Astrocyte of the cerebellum (primary cell): ENCODE measurements around the gene DCXR.
A peak's percentile ranks its signal among the peaks of the same experiment; 100 is the strongest.
"Not testable (repeated sequence)": the region's sequence is repeated elsewhere in the genome, so short reads cannot be mapped to it uniquely, and the experiment has no call there.

Experiments used
- DNase-seq: peaks from one replicate; pipeline ENCODE4 v3.0.0-alpha.2; 2011; ENCODE audit warnings: low read depth
- H3K4me3 ChIP-seq: 2 replicates; pipeline ENCODE4 v1.5.1; 2011; ENCODE audit warnings: mild to moderate bottlenecking, low read depth, low read length, moderate library complexity
- in situ Hi-C: cut with HindIII; loops from 2 replicates; pipeline ENCODE4 v1.10.0; 2017; ENCODE audit warnings: low sequenced_read_pairs
- TF ChIP-seq, protein P1 (sequence below): IDR thresholded peaks from 2 replicates; pipeline ENCODE4 v1.5.1; 2012; ENCODE audit warnings: low read length, low read depth, moderate library complexity, mild to moderate bottlenecking; ENCODE audit errors: missing control alignments

The DCXR gene

GRCh38 chr17:82039695-82040299 is 2.3 kb upstream of the DCXR start:
- TF ChIP-seq, protein P1, sequence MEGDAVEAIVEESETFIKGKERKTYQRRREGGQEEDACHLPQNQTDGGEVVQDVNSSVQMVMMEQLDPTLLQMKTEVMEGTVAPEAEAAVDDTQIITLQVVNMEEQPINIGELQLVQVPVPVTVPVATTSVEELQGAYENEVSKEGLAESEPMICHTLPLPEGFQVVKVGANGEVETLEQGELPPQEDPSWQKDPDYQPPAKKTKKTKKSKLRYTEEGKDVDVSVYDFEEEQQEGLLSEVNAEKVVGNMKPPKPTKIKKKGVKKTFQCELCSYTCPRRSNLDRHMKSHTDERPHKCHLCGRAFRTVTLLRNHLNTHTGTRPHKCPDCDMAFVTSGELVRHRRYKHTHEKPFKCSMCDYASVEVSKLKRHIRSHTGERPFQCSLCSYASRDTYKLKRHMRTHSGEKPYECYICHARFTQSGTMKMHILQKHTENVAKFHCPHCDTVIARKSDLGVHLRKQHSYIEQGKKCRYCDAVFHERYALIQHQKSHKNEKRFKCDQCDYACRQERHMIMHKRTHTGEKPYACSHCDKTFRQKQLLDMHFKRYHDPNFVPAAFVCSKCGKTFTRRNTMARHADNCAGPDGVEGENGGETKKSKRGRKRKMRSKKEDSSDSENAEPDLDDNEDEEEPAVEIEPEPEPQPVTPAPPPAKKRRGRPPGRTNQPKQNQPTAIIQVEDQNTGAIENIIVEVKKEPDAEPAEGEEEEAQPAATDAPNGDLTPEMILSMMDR = no peak
- in situ Hi-C loops = loop anchor here (10.0 kb wide), 2 partner anchors 65 to 95 kb away; partner anchors contain the start of gene ASPSCR1
- H3K4me3 ChIP-seq = no peak overlapping the region
- DNase-seq = no peak

- DNase-seq, H3K4me3 ChIP-seq: not testable (repeated sequence)
- in situ Hi-C loops = loop anchor here (10.0 kb wide), 2 partner anchors 64 to 96 kb away; partner anchors contain the start of gene ASPSCR1
Measured at GRCh38 chr17:82038796-82039409, 1.4 kb upstream of the DCXR start.

DNA sequence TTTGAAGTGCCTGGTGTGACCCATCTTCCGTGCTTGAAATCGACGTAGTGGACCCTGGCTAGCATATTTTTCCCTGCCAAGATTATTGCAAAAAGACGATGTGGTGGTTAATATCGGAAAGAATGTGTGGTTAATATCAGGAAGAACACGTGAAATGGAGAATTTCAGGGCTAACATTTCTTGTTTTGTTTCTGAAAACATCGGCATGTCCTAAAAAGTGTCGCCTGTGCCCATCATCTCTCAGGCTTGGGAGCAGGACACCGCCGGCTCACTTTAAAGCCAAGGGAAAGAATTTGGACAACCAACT is 345 bp upstream of the DCXR start:
- TF ChIP-seq, protein P1 = no peak
- in situ Hi-C loops = loop anchor here (10.0 kb wide), 2 partner anchors 63 to 97 kb away; partner anchors contain the start of gene ASPSCR1
- DNase-seq = no peak
- peak overlapping the region; percentile 61 for H3K4me3 ChIP-seq

GRCh38 chr17:82036634-82037091 is 834 bp downstream of the DCXR start:
- TF ChIP-seq, protein P1 = no peak
- DNase-seq = no peak
- in situ Hi-C loops = loop anchor here (10.0 kb wide), 2 partner anchors 62 to 98 kb away; partner anchors contain the start of gene ASPSCR1
- H3K4me3 ChIP-seq = peak overlapping the region; percentile 61

DNA sequence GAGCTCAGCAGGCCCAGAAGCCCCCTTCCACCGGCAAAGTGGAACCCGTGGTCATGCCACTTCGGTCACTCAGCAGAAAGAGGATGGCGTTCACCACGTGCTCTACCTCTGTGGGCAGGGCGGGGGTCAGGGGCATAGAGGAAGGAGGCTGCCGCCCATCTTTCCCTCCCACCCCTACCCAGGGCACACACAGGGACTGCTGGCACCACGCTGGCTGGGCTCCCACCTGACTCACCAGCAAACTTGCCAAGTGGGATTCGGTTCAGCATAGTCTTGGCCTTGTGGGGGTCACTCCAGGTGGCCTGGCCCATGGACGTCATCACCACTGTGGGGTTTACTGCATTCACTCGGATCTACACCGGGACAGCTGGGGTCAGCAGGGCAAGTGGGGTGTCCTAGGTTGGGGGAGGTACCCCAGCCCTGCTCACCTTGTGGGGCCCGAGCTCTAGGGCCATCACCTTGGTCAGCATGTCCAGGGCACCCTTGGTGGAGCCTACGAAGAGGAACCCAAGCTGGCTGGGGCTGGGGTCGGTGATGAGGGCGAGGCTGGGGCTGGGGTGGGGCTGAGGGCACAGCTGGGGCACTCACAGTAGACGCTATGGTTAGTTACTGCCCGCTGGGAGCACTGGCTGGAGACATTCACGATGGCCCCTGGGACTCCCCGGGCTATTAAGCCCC is 1.4 kb downstream of the DCXR start:
- H3K4me3 ChIP-seq = peak overlapping the region; percentile 61
- TF ChIP-seq, protein P1 = no peak
- in situ Hi-C loops = loop anchor here (10.0 kb wide), 2 partner anchors 61 to 99 kb away; partner anchors contain the start of gene ASPSCR1
- no peak for DNase-seq

GRCh38 chr17:82035488-82035887 is 2.0 kb downstream of the DCXR start:
- TF ChIP-seq, protein P1 = no peak
- no peak overlapping the region for H3K4me3 ChIP-seq
- no peak for DNase-seq
- in situ Hi-C loops = loop anchor here (10.0 kb wide), 2 partner anchors 61 to 99 kb away; partner anchors contain the start of gene ASPSCR1
